GM19463 (cell line): Measurements from ENCODE around the gene ABHD5.

Experiments
- ATAC-seq: cut with Tn5 transposase; IDR thresholded peaks from one replicate; pipeline ENCODE4 v1.9.1; 2021; ENCODE audit warnings: mild to moderate bottlenecking, moderate library complexity; ENCODE audit not compliant: unreplicated experiment

ABHD5 gene

DNA sequence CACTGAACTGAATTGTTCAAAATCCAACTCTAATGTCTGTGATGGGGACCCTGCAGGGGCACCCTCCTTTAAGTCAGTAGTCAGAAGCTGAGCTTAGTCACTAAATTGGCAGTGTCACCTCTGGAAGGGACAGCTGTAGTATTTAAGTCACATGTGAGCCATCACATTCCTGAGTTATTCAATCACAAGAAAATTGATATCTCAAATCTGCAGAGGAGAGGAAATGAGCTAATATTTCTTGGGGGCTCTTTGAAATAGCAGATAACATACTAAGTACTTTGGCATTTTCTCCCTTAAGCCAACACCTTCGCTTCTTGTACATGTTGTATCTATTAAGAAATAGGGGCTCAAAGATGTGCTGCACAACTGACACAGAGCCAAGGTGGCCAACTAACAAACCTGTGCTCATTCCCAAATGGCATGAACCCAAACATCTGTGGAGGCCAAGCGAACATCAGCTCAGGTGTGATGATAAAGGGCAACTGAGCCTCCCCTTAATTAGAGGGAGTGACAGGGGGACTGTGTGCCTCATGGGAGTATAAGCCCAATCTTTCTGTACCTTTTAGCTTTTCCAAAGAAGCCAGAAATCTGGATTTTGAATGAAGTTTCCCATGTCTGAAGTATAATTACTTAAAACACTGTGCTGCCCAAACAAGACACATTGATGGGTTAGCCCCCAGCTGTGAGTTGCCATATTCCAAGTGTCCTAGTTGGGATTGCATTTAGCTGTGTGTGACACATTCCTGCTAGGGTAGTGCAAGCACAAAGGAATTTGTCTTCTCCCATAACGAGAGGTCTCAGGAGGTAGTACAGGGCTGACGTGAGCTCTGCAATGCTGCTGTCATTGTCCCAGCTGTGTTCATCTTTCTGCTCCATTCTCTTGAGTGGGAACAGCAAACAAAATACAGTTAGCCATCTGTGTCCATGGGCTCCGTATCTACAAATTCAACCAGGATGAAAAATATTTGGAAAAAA is 63.3 kb downstream of the ABHD5 start:
- ATAC-seq, result no peak

DNA sequence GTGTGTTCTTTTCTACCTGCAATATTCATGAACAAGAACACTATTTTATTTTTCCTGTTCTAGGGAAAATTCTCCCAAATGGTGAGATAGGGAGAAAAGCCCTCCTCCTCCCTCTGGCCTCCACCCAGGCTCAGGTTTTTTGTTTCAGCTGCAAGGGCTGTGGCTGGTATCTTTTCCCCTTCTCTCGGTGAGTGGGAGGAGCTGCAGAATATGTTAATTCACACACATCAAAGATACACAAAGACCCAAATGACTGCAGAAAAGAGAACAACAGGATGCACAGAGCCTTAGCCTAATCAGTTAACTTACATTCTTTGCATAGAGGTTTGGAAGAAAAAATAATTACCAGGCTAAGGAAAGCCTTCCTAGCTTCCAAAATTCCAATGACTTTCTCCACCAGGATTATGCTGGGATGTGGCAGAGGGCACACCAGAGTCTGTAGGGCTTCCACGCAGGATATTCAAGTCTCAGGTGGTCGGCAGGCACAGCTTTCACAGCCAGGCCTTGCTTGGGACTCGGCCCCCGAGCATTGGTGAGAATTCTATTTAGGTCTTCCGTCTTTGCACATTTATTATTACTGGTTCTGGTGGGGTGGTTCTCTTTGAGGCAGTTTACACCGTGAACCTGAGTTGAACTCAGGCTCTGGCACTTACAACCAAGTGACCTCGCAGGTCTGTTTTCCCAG is 64.9 kb downstream of the ABHD5 start:
- no peak for ATAC-seq

- ATAC-seq, result no peak
These were observed 67.1 kb downstream of the ABHD5 start for GRCh38 chr3:43757666-43758321.

GRCh38 chr3:43758592-43759225 is 68.0 kb downstream of the ABHD5 start:
- ATAC-seq, result no peak

DNA sequence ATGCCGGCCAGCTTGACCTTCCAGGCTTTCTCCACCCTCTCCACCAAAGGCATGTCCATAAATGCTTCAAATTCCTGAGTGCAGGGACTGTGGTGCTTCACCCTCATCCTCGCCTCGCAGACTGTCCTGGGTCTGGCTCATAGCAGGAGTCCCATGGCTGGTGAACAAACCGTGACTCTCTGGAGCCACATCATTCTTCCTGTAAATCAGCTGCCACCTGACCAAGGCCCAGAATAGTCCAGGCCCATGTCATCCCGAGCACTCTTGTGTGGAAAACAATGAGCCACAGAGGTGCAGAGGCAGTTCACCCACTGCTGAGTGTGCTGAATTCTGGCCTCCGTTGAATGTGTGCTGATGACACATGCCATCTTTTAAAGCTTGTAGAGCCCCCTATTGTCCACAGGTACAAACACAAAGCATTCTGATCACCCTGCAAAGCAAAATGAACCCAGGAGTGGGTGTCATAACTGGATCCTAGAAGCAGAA is 68.6 kb downstream of the ABHD5 start:
- no peak for ATAC-seq

GRCh38 chr3:43759938-43760337 is 69.2 kb downstream of the ABHD5 start:
- ATAC-seq, result no peak

DNA sequence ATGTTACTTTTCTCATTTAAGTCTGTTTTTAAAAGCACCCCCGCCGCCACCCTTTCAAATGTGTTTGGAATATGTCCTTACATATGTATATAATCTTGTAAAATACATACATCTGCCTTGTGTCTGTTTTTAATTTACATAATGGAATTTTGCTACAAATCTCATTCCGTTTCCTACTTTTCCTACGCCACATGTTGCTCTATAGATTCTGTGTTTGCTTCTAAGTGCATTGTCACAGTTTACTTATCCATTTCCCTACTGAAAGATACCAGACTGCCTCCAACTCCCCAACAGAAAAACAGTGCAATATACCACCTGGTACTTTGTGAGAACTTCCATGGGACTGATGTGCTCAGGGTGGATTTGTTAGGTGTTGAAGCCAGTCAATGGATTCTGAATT is 70.2 kb downstream of the ABHD5 start:
- no peak for ATAC-seq

GRCh38 chr3:43762451-43762850 is 71.7 kb downstream of the ABHD5 start:
- ATAC-seq, result no peak

- ATAC-seq, result no peak
These were observed 73.3 kb downstream of the ABHD5 start for GRCh38 chr3:43764056-43764455.

DNA sequence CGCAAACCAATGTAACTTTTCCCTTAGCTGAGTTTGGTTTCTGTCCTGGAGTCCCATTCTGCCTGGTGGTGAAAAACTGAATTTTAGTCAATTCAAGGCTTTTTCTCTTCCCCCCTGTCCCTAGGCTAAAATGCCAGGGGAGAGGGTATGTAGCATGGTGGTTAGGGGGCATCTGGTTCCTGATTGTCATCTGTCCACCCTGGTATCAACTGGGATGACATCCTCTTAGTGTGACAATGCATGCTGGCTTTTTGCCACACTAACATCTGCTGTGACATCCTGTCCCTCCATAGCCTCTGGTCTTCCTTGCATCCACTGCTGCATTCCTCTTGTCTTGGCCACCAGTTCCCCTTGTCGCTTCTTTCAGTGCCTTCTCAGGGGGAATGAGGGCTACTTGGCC is 73.7 kb downstream of the ABHD5 start:
- no peak for ATAC-seq

- no peak for ATAC-seq
These were observed 74.8 kb downstream of the ABHD5 start for GRCh38 chr3:43765521-43765971.

DNA sequence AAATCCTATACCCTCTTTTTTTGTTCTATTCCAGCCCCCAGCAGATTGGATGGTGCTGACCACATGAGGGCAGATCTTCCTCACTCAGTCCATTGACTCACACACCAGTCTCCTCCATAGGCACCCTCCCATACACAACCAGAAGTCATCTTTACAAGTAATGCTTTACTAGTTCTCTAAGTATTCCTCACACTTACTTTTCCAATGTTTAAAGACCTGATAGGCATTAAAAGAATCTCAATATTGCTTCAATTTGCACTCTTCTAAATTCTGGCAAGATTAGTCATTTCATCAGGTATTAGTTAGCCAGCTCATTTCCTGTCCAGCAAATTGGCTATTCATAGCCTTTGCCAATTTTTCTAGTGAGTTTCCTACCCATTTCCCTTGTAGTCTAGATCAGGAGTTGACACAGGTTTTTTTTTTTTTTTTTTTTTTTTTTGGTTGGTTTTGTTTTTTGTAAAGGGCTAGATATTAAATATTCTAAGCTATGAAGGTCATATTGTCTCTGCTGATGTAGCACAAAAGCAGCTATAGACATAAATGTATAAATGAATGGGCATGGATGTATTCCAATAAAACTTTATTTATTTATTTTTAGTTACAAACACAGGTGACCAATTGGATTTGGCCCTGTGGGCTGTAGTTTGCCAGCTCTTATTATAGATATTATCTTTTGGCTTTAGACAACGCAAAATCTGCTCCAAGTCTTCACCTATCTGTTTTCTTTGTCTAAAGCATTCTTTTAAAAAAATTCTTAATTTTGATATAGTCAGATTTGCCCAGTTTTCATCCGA is 76.1 kb downstream of the ABHD5 start:
- ATAC-seq, result no peak

DNA sequence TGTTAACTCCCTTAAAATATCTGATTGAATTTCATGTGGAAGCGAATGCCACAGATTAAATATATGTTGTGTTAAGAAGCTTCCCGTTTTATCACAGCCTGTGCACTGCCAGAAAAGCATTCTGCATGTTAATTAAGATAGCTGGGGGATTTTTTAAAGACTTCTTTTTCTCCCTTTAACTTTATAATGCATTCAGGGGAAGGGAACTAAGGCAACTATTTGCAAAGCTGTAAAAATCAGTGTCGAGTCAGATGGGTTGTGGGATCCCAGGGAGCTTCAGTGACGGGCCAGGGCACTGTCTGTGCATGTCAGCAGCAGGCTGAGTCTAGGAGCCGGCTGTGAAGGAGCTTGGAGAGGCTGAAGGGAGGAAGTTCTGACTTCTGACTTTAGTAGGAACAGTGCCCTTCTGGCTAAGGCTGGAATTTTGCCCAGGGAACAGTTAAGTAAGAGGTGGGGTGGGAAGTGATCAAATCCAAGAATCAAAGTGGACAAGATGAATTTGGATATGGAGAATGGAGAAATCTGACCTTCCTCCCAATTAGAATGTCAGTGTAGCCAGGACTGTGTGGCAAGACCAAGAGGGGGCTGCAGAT is 77.7 kb downstream of the ABHD5 start:
- no peak for ATAC-seq

DNA sequence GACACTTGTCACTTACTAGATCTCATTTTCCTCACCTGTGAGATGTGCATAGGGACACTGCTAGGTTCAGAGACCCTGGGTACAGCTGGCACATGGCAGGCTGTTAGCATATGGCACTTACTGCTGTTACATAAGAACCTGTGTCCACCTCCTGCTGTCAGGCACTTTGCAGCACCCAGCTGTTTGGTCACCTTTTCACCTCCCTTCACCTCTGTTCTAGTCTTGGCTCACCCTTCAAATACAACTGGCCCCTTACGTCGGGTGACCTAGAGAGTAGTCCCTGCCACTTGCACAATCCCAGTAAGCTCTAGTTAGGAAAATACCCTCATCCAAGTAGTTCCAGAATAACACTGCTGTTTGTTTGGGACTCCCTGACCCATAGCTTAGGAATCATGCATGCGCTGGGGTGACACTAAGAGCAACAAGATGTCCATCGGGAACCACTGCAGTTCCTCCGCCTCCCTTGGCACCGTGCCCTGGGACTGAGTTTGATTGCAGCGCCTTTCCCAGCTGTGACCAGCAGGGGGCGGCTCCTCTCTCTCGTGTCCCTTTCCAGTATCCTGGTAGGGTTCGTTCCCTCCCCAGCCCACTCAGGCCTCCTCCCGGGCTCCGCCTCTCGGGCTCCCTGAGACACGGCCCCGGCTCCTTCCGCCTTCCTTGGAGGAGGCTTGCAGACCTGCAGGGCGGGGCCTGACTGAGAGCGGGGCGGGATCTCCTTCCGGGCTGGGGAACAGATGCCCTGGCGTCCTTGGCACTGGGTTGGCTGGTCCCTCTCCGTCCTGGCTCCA is 78.6 kb downstream of the ABHD5 start:
- no peak for ATAC-seq

DNA sequence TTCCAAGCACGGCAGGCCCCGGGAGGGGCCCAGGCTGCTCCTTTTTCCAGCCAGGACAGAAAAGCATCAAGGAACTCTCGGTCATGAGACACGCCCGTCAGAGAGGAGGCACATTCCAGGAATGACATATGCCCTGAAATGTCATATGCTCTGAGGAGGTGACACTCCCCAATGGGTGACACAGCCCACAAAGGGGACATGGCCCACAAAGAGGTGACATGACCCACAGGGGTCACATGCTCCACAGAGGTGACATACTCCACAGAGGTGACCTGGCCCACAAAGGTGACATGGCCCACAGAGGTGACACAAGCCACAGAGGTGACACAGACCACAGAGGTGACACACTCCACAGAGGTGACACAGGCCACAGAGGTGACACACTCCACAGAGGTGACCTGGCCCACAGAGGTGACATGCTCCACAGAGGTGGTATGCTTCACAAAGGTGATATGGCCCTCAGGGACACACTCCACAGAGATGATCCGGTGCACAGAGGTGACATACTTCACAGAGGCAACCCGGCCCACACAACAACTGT is 79.2 kb downstream of the ABHD5 start:
- no peak for ATAC-seq

DNA sequence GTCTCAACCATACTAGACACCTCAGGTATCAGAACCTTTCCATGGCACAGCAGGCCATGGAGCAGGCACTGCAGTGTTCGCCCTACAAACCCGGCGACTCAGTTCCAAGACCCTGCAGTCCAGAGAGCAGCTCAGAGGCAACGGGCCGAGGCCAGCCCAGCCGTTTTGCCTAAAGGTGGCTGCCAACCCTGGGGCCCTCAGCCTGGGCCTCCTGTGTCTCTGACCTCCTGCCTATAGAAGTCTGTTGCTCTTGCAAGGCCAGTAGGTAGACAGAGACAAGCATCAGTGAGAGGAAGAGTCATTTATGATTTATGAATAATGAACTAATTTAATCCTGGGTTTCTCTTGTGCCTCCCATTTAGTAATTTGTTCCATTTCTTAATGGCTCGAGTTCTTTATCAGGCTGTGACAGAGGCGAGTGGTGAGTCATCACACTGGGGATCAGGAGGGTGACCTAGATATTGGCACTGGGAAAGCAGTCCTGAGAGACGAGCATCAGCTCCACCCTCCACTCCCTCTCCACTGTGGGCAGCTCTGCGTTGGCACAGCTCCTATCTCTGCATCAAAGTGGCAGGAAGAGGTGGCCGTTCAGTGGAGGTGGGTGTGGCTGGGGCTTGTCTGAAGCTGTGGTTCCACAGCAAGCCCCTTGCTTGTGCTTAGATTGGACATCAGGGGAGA is 79.8 kb downstream of the ABHD5 start:
- no peak for ATAC-seq

DNA sequence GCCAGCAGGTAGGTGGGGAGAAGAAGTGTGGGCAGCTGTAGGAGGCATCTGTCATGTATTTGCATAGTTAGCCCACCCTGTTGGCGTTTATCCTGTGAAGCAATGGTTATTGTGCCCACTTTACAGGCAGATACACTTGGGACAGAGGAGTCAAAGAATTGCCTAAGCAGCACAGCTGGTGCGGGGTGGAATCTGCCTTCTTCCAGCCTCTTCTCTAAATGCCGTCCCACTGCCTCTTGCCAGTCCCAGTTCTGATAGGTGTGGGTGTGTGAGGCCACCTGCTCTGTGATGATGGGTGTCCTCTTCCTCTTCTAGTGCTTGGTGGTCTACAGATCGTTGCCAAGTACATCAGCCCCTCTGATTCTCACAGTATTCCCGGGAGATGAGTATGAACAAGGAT is 80.9 kb downstream of the ABHD5 start:
- no peak for ATAC-seq
